HG02623 (cell line): ENCODE measurements around the gene OBP2B.
"Not testable (repeated sequence)": the region's sequence is repeated elsewhere in the genome, so short reads cannot be mapped to it uniquely, and the experiment has no call there.

ENCODE experiments used
- ATAC-seq: cut with Tn5 transposase; IDR thresholded peaks from one replicate; pipeline ENCODE4 v1.9.1; 2021; ENCODE audit warnings: moderate library complexity; ENCODE audit not compliant: unreplicated experiment

Gene OBP2B

GRCh38 chr9:133223159-133223756, 14.2 kb upstream of the OBP2B start:
- not testable (repeated sequence) for ATAC-seq

- ATAC-seq = not testable (repeated sequence)
These were observed 12.9 kb upstream of the OBP2B start for GRCh38 chr9:133221994-133222393.

- ATAC-seq = no peak
These were observed 12.2 kb upstream of the OBP2B start for GRCh38 chr9:133221177-133221809.

- ATAC-seq = not testable (repeated sequence)
These were observed 9.3 kb upstream of the OBP2B start for GRCh38 chr9:133218049-133218975.

GRCh38 chr9:133217333-133217988, 8.4 kb upstream of the OBP2B start:
- ATAC-seq = not testable (repeated sequence)

DNA sequence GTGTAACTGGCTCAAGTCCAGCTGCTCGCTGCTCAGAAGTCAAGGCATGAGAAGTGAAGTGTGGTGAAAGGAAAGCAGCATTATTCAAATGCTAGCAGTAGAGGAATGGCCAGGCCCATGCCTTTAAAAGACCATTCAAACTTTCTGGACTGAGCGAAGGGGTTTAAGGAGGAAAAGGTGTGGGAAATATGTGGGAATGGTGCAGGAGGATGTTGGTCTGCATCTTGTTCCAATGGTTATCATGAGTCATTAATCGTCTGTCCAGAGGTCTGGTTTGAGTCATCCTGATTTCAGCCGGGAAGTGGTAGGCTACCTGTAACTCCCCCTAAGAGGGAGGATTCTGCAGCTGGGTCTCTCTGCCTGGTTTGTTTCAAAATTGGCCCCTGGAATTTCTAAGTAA, 5.2 kb upstream of the OBP2B start:
- ATAC-seq = not testable (repeated sequence)

DNA sequence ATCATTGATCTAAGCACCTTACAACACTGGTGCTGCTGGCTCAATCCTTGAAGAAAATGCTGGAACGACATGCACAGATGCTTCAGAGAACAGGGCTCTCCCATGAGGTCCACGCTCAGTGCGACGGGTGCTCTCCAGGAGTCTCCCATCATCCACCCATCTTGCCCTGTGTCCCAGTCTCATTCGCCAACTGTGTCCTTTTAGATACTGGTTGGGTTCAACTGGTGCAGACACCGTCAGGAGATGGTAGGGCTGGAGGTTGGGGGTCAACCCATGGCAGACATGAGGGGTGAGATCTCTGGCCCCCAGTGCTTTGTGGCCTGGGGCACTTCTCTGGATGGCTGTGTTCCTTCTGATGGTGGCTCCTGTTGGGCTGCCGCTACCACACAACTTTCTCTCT, 1.6 kb upstream of the OBP2B start:
- ATAC-seq = no peak

GRCh38 chr9:133210202-133210532, 1.1 kb upstream of the OBP2B start:
- no peak for ATAC-seq

DNA sequence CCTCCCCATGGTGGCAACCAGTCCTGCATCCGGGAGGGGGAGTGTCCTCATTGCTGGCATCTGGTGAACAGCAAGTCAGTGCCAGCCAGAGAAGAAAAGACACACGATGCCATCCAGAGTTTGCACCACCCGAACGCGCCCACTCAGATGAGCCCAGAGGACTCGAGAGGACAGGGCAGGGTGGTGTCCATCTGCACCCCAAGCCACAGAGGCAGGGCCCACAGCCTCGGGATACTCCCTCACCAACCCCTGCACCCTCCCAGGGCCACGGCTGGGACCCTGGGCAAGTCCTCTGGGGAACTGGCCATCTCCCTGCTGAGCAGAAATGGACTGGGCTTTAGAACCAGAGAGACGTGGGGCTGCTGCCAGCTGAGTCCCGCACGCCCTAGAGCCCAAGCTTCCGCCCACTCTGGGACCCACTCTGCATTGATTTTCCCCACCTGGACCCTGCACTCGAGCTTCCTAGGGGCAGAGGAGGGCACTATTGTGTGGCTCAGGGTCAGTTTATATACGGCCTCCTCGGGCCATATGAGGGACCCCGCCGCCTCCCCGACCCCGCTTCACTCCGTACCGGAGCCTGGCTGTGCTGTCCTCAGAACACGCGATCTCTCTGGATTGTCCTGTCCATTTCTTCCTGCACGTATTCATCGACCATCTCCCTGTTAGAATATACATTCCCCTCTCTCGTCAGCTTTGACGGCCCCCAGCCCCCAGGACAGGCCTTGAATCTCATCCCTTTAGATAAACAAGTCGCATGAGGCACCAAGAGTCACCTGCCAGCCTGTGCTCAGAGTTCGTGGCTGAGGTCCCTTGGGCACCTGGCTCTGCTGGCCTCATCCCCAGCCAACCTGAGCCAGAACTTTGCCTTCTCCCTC, 514 bp upstream of the OBP2B start:
- ATAC-seq = not testable (repeated sequence)

GRCh38 chr9:133208171-133208879, 725 bp downstream of the OBP2B start:
- ATAC-seq = not testable (repeated sequence)

GRCh38 chr9:133207540-133208170, 1.4 kb downstream of the OBP2B start:
- no peak for ATAC-seq

- no peak for ATAC-seq
These were observed 2.0 kb downstream of the OBP2B start for GRCh38 chr9:133207021-133207531.

DNA sequence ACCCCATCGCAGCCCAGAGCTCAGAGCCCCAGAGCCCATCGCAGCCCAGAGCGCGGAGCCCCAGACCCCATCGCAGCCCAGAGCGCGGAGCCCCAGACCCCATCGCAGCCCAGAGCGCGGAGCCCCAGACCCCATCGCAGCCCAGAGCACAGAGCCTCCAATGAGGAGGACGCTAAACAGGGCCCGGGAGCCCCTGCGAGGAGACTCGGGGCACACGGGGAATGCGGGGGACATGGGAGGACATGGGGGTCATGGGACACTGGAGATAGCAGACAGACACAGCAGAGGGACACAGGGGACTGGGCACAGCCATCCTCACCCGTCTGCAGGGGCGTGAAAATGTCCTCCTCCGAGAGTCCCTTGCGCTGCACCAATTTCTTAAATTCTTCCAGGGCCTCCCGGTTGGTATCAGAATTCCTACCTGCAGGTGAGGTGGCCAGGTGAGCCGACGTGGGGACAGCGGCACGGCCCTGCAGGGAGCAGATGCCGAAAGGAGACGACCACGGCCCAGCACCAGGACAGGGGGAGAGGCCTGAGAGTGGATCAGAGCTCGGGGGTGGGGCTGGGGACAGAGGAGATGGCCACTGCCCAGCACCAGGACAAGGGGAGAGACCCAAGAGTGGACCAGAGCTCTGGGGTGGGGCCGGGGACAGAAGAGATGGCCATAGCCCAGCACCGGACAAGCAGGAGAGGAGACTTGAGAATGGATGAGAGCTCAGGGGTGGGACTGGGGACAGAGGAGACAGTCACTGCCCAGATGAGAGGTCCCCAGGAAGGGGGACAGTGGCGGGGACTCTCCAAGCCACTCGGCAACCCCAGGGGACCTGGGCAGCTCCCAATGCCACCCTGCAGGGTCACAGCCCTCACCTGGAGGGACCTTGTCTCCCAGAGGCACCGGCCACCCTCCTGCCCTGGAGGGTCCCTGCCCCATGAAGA, 2.8 kb downstream of the OBP2B start:
- ATAC-seq = no peak

DNA sequence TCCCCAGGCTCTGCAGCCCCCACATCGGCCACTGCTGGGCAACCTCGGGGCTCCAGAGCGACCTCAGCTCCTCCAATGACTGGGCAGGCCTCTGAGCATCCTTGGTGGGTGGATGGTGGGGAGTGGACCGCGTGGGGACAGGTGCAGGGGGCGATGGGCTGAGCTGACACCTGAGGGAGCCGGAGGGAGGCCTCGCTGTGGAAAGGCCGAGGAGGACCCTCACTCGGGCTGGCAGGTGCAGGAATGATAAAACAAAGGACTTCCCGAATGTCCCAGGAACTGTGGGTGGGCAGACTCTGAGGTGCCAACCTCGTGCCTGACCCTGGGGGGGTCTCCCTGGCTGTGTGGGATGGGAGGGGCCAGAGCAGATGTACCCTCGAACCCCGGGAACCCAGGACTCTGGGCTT, 3.6 kb downstream of the OBP2B start:
- not testable (repeated sequence) for ATAC-seq

DNA sequence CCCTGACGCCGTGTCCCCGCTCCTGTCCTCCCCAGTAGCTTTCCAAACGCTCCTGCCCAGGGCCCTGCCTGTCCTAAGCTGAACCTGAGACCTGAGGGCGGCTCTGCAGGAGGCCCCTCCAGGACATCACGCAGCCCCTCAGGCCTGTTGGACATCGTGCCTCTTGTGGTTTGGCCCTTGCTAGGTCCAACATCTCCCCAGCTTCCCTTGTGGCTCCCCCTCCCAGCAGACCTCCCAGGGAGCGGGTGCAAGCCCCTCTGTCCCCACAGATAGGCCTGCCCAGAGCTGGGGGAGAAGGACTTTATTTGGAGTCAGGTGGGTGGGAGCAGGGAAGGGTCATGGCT, 4.1 kb downstream of the OBP2B start:
- ATAC-seq = no peak

GRCh38 chr9:133204335-133204992, 4.6 kb downstream of the OBP2B start:
- no peak for ATAC-seq

DNA sequence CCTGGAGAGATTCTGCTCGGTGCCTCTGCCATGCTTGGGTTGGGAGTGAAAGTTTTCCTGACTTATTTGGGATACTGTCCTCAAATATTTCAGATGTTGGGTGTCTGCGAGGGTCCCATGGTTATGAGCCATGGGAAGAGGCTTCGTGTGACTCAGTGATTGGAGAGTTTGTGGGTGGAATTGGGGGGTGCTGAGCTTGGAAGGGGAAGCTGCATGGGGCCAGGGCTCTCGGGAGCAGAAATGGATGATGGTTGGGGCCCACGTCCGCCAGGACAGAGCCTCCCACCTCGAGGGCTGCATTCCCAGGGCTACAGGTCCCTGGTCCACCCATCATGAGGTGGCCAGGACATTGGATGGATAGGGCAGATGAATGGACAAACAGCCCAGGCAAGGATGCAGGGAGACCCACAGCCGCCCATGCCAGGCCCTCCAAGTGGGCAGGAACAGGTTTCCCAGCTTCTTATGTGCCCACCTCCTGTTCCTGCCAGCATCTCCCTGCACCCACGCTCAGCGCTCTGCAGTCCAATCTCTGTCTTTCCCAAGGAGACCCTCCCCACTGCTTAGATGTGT, 5.5 kb downstream of the OBP2B start:
- ATAC-seq = no peak
